GM18858 (cell line): Measurements from ENCODE around the gene SLC6A17.

ENCODE experiments used
- ATAC-seq: cut with Tn5 transposase; IDR thresholded peaks from one replicate; pipeline ENCODE4 v1.9.1; 2021; ENCODE audit not compliant: unreplicated experiment

SLC6A17 gene

DNA sequence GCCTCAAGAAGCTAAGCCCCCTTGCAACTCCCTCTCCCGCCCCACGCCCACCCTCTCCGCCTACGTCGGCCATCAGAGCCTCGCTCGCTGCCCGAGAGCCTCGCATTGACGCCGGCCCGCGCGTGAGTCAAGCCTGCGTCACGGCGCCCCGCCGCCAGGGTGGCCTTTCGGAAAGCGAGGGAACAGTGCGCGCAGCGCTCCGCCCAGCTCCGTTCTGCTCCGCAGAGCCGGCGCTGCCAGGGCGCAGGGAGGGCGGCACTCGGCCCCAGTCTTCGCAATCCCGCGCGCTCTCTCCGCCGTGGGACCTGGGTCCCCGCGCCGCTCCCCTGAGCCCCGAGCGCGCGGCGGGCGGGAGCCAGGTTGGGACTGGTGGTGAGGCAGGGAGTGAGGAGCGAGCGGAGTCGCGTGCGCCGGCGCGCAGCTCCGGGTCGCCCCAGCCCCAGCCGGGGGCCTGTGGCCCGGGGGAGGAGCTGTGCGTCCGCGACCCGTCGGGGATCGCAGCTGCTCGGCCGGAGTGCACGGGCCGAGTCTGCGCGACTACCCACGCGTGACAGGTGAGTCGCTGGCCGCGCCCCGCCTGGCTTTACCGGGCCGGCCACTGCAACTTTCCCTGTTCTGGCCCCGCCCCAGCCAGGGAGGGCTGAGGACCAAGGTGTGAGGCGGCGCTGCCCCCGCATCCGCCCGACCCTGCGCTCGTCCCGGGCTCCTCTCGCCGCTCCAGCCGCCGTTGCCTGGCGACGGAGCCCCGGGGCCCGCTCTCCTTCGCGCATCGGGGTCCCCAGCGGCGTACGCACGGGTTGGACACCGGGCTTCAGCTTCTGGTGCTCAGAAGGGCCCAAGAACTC lies at the start of gene SLC6A17:
Gene SLC6A17, plus strand, starts transcription at position 165 of the 845 bp plus-strand sequence. CDS start 16,436 bp downstream, outside the sequence.
- no peak for ATAC-seq

DNA sequence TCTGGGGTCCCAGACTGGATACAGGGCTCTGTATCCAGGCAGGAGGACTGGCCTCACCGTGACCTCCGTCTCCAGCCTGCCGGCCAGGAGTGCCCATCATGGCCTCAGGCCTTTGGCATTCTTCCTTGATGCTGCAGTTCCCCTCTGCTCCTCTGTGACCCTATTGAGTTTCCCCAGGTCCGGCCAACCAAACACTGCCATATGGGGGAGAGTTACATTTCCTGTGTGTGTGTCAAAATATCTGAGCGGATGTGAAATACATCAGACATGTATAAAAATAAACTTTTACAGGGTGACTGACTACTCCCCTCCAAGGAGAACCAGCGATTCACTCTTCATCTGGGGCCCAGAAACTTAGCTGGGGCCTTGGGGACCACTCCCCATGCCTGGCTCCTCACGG lies 48.2 kb upstream of the SLC6A17 start:
- ATAC-seq: no peak

DNA sequence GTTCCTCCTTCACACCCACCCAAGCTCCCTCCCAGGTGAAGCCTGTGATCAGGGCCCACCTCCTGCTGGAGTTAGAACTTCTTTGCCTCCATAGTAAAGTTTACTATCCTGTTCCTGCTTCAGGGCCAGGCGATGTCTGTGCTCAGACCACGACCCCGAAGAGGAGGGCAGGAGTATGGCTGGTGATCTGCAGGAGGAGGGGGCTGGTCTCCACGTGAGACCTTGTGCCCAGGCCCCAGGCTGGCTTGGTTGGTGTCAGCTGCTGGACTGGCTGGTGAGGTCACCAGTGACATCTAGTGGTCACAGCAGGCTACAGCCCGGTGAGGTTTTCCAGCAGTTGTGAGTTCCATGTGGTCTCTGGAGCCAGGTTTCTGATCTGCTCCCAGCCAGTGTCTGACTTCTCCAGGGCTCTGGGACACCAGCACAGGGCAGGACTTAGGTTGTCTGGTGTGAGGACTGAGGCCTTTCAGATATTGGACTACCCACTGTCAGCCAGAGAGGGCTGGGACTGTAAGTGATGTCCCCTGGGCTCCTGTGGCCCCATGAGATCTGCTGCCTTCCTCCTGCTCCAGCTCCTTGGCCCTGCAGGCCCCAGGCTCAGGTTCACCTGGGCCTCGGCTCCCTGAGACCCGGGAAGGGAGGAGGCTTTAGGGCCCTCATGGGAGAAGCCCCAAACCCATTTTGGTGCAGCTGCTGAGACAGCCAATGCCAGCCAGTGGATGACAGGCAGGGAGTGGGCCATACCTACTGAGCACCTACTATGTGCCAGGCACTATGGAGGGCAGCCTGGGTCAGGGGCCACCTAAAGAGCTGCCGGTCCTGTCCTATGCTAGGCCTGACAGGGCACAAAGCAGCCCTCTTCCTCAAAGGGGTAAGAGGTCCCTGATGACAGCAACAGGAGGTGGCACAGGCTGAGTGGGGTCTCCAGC lies 44.0 kb upstream of the SLC6A17 start:
- ATAC-seq: no peak

DNA sequence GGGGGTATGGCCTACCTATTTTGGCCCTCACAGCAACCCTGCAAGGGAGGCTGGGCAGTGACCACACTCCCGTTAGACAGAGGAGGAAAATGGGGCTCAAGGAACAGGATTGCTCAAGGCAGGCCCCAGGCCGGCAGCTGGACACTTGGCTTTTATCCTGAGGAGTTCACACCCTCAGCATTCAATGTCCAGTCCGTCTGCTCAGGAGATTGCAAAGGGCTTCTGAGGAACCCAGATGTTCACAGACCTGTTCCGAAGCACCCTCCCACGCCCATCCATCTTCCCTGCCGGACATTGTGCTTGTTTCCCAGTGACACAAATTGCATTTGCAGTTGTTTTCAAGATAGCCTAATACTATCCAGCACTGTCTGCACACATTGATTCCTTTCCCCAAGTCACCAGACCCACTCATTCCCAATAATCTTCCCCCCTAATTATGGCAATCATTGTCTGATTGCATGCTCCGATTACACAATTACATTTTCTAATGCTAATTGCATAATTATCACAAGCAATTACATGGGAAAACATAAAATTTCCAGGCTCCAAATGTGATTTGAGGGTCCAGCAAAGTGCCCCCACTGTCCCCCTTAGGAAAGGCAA lies 42.3 kb upstream of the SLC6A17 start:
- no peak for ATAC-seq

DNA sequence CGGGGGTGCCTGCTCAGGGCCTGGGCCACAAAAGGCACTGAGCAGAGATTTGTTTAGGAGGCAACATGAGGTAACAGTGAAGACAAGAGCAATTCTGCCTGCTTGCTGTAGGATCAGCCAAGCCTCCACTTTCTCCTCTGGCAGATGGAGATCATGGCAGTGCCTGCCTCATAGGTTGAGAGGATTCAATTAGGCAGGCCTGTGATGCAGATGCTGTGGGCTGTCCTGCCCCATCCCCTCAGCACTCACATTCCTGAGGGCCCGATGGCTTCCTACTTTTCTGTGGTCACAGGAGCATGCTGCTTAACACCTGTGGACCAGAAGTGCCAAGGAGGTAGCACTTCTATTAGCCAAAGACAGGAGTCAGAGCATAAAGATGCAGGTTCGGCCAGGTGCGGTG lies 39.2 kb upstream of the SLC6A17 start:
- ATAC-seq: no peak

DNA sequence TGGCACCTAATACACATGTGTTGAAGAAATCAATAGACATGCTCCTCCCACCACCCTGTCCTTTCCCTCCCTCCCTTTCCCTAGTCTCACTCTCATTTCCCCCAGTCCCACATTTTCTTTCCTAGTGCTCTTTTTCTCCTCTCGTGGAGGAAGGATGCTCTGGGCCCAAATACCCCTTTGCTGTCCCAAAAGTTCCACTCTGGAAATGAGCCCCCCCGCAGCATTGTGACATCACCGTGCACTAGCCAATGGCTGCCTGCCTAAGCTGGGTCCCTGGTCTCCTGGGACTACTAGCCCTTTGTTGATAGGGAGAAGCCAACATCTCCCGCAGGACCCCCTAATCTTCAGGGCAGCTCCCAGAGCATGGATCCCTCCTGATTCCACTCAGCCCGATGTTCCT lies 38.2 kb upstream of the SLC6A17 start, which contains the start of gene UBL4B:
Gene UBL4B, plus strand, starts transcription at position 301 of the 400 bp plus-strand sequence. Its CDS starts 92 bp downstream, at position 393.
- ATAC-seq: no peak

DNA sequence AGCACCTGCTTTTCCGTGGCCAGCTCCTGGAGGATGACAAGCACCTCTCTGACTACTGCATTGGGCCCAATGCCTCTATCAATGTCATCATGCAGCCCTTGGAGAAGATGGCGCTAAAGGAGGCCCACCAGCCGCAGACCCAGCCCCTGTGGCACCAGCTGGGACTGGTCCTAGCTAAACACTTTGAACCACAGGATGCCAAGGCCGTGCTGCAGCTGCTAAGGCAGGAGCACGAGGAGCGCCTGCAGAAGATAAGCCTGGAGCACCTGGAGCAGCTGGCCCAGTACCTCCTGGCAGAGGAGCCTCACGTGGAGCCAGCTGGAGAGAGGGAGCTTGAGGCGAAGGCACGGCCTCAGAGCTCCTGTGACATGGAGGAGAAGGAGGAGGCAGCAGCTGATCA lies 37.6 kb upstream of the SLC6A17 start:
- no peak for ATAC-seq

DNA sequence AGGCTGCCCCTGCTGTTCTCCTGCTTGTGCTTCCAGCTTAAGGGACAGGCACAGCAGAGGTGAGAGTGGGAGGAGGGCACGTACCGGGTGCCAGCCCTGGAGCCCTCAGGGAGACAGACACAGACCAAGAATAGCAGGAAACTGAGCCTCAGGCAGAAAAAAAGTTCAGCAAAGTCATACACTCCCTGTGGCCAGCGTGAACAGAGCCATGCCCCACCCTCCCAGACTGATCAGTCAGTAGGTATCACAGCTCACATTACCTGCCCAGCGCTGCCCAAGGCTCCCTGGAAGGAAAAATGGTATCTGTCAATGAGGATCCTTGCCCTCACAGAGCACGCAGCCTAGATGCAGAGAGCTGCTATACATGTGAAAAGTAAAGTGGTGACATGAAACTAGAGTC lies 36.7 kb upstream of the SLC6A17 start:
- ATAC-seq: no peak

DNA sequence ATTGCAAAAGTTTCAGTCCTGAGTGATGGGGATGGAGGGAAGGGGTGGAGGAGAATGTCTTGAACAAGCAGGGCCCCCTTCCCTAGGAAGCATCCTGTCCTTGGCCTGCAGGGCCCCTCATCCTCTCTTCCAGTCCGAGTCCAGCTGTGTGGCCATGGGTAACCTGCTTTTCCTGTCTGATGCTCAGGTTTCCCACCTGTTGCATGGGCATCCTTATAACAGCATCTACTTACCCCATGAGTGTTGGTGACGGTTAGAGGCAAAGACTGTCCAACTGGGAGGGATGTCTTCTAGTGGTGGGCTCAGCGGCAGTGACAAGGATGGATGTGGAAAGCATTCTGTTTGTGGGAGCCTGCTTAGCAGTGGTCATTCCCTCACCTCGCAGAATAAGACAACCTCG lies 36.1 kb upstream of the SLC6A17 start:
- no peak for ATAC-seq

DNA sequence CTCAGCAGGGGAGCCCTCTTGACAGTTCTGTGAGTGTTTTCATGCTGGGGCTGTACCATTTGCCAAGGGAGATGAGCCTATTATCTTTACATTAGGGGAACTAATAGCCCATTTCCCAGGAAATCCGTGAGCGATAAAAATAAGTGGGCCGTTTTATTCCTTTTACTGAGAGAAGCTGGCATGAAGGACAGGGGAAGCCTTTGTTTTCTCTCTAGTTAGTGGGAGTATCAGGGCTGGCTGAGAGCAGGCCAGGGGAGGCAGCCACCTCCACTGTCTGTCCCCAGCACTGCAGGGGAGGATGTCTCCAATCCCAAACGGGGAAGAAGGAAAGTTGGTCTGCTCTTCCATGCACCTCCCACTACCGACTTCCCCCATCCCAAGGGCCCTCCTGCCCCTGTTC lies 35.5 kb upstream of the SLC6A17 start:
- no peak for ATAC-seq

DNA sequence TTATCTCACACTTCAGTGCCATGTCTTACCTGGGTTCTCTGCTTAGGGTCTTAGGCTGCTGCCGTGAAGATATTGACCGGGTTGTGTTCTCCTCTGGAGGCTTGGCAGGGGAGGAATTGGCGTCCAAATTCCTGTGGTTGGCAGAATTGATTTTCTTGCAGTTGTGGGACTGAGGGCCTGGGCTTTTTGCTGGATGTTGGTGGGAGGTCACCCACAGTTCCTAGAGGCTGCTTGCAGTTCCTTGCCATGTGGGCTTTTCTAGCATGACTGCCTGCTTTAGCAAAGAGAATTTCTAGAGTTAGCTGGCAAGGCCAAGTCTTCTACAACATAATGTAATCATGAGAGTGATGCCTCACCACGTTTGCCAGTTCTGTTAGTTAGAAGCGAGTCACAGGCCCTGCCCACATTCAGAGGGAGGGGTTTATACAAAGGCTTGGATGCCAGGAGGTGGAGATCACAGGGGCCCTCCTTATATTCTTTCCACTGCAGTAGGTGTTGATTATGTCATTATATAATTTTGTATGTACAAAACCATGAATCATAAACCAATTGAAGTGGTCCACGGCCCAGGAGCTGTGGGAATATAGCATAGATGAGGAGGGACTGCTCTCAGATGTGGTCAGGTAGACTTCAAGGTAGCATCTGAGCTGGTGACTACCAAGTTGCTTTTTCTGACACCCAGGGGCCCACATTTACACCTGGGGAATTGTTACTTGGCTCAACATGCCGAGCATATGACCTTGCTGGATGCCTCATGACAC lies 31.5 kb upstream of the SLC6A17 start:
- no peak for ATAC-seq

DNA sequence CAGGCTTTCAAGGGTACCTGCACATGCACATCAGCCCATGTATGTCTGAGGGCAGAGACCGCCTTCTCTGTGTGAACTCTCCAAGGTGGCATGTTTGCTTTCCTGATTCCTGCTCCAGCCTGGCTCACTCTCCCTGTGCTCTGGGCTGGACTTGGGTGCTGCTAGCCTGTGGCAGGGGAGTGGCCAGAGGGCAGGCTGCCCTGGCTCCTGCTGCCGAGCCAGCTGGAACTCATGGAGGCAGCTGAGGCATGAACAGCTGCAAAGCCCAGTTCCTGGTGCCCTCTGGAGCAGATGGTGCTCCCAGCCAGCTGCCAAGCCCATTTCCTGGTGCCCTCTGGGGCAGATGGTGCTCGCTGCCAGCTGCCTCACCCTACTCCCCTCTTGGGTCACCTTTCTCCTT lies 30.5 kb upstream of the SLC6A17 start:
- no peak for ATAC-seq

DNA sequence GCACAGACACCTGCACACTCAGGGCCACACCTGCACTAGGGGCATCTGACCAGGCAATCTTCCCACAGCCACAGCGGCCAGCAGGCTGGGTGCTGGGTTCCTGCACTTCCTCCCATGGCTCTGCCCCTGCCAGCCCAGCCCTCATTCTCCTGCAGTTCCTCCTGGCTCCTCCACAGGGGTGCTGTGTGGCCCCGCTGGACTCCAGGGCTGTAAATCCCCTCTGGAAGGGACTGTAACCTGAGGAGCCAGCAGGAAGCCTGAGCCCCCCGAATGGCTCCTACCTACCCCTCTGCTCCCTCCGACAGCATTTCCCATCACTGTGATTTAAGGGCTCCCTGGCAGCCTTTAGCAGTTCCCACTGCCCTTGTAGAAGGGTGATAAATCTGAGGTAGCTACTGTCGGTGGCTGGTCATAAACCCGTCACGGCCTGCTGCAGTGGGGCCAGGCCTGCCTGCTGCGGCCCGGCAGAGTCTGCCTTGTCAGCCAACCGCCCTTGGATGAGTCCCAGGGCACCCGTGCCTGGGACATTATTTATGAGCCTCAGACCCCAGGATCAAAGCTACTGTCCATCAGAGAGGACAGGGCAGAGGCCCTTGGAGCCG lies 29.2 kb upstream of the SLC6A17 start:
- ATAC-seq: no peak

DNA sequence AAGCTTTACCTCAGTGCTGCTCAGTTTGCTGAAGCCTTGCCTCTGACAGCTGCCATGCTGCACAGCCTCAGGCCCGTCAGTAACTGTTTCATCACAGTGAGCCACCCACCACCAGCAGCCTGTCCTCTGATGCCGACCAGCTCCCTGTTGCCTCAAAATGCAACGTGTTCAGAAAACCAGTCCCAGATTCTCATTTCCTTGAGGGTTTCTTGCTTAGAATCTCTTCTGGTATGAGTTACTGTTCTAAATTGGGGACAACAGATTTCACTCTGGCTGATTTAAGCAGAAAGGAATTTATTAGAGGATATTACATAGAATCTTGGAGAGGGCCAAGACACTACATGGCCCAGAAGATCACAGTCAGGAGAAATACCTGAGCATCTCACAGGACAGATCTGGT lies 27.1 kb upstream of the SLC6A17 start:
- ATAC-seq: no peak

DNA sequence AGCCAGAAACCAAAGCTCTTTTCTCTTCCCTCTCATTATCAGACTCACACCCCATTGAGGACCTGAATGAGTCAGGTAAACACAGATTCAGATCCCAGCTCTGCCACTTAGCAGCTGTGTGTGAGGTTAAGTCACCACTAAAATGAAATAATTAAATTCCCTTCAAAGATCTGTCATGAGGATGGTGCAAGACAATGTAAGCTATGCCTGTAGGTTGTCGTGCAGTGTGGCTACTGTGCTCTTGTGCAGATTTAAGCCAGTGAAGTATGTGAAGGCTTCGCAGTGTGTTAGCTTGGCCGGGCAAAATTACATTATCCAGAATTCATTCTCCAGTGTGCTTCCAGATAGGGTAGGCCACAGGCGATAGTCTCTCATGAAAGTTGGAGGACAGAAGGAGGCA lies 24.5 kb upstream of the SLC6A17 start:
- no peak for ATAC-seq

DNA sequence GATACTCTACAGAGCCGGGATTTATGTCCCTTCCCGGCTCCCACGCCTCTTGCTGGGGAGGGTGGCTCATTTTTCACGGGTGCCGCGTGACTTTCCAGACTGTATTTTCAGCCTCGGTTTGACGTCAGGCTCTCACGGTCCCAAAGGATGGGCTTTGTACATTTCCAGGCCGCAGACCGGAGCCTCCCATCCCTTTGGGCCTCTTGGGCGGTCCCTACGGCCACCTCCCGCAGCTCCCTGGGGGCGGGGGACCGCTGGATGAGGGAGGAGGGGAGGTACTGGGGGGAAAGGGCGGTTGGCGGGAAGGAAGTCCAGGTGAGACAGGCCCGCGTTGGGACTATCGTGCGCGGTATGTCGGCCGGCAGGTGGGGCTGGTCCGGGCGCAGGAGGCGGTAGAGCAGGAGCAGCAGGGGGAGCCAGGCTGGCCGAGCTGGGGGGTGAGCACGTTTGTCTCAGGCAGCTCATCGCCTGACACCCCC lies 20.1 kb upstream of the SLC6A17 start:
- no peak for ATAC-seq

DNA sequence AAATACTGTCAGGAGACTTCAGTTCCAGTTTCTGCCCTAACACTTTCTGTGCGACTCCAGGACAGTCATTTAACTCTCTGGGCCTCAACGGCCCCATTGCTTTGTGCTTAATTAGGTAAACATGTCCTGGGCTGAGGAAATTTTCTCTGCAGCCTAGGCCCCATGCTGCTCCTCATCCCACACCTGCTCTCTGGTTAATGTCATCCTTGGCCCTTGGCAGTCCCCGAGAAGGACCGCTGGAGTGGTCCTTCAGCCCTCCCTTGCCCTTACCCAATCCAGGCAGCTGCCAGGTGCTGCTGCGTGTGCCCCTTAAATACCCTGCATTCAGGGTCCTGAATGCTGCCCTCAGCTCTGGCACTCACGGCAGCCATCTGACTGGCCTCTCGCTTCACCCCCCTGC lies 19.3 kb upstream of the SLC6A17 start:
- ATAC-seq: no peak

DNA sequence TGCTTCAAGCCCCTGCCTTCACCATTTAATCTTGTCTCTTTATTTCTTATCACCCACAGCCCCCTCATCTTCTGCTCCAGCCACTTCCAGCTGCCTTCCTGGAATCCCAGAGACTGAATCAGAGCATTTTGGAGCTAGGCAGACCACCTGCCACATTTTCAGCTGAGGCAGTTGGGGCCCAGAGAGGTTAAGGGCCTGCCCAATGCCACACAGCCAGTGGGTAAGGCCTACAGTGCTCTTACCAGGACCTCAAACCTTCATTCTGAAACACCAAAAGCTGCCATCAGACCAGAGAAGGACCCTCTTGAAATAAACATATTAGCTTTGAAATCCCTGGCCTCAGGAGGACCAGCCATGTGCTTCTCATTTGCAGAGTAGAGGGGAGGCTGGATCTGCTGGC lies 17.6 kb upstream of the SLC6A17 start:
- no peak for ATAC-seq

DNA sequence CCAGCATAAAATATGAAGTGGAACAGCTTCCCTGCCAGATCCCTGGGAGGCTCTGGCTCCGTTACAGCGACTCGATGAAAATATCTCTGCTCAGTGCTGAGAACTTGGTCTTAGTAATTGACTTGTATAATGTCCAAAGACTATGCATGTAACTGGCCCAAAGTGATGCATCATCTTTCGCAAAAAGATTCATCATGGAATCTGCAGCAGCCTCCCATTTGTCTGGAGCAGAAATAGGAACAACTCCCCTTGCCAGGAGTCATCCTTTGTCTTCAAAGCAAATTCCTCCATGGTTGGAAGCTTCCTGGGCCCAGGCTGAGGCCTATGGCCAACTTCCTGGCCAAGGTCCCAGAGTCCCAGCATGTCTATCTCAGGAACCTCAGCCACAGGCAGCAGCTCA lies 16.9 kb upstream of the SLC6A17 start:
- no peak for ATAC-seq

DNA sequence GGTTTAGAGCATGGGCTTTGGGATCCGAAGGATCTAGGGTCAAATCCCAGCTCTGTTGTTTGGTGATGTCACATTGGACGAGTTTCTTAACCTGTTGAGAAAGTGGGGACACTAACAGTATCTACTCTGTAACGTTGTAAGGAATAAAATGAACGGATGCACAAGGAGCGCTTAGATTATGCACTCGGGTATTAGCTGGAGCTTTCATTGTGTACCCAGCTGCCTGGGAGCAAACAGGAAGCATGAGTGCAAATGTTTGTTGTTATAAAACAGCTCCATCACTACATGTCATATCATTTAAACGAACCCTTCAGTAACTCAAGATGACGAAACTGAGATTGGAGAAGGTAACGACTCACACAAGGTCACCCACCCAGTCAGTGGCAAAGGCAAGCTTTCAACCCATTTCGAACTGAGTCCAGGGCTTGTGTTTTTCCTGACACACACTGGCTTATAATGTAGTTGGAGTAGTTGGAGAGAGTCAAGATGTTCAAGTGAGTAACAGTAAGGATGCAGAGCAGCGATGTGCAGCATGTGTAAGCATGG lies 16.2 kb upstream of the SLC6A17 start:
- ATAC-seq: no peak
